Measurements from ENCODE around the gene TCL1B.
"Not testable (repeated sequence)": the region's sequence is repeated elsewhere in the genome, so short reads cannot be mapped to it uniquely, and the experiment has no call there.

The TCL1B gene

DNA sequence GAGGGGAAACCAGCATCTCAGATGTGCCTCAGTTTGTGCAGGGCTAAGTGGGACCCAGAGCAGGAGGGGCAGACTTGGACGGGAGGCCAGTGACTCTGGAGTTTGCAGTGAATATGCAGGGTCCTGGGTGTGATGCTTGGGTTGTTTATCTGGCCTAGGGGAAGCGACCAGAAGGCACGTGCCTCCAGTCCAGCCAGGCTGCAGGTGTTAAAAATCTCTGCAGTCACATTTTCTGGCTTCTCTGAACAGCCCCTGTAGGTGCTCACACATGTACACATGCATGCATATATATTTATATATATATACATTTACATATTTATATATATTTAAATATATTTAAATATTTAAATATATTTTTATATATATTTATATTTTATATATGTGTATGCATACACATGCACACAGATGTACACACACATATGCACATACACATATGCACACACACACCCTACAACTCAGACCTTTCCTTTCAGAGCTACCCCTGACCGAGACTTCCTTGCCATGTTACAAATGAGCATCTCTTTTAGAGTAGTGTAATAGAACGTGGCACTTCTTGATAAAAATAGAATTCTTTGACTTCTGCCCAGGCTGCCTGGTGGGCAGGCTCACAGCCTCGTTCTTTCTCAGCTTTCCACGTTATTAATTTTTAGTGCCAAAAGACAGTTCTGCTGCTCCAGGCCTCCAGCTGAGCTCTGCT lies 26.8 kb upstream of the TCL1B start:
- Histone ChIP-seq H3K4me3 (ENCODE audit: low read length) (no peak overlapping the region), H3K4me1 (ENCODE audit: control insufficient read depth, insufficient read depth, low read length) (no peaks in the 10 kb centered on the region), H3K9me3 (ENCODE audit: control insufficient read depth, low read length) (no peaks in the 10 kb centered on the region), H3K27me3 (replicated peaks; ENCODE audit: control insufficient read depth, insufficient read depth, low read length) (peaks cover 42% of the 10 kb centered on the region), H3K9ac (ENCODE audit: low read length) (no peak overlapping the region), H3K36me3 (ENCODE audit: control insufficient read depth, insufficient read depth, low read length, severe bottlenecking) (no peaks in the 10 kb centered on the region)
- no peak for DNase-seq (ENCODE audit: low read depth)

DNA sequence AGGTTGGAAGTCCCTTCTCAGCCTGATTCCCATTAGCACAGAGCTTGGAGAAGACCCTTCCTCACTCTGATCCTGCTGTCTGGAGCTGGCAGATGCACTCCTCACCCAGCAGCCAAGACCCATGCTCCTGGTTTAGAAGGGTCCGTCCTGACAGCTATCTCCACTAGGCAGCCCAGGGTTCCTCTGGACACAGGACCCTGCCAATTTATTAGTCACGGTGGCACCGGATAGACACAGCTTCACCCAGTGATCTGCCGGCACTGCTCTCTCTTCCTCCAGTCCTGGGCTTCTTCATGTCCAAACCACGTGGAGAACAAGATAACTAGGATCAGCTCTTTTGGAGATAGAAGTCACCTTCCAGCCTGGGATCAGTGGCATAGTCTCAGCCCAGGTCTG lies 26.2 kb upstream of the TCL1B start:
- H3K4me1 ChIP-seq (ENCODE audit: control insufficient read depth, insufficient read depth, low read length) = no peaks in the 10 kb centered on the region
- no peak overlapping the region for H3K4me3 ChIP-seq (ENCODE audit: low read length)
- H3K27me3 ChIP-seq (replicated peaks; ENCODE audit: control insufficient read depth, insufficient read depth, low read length) = peaks cover 42% of the 10 kb centered on the region
- H3K36me3 ChIP-seq (ENCODE audit: control insufficient read depth, insufficient read depth, low read length, severe bottlenecking) = no peaks in the 10 kb centered on the region
- no peak overlapping the region for H3K9ac ChIP-seq (ENCODE audit: low read length)
- DNase-seq (ENCODE audit: low read depth) = no peak
- H3K9me3 ChIP-seq (ENCODE audit: control insufficient read depth, low read length) = no peaks in the 10 kb centered on the region

DNA sequence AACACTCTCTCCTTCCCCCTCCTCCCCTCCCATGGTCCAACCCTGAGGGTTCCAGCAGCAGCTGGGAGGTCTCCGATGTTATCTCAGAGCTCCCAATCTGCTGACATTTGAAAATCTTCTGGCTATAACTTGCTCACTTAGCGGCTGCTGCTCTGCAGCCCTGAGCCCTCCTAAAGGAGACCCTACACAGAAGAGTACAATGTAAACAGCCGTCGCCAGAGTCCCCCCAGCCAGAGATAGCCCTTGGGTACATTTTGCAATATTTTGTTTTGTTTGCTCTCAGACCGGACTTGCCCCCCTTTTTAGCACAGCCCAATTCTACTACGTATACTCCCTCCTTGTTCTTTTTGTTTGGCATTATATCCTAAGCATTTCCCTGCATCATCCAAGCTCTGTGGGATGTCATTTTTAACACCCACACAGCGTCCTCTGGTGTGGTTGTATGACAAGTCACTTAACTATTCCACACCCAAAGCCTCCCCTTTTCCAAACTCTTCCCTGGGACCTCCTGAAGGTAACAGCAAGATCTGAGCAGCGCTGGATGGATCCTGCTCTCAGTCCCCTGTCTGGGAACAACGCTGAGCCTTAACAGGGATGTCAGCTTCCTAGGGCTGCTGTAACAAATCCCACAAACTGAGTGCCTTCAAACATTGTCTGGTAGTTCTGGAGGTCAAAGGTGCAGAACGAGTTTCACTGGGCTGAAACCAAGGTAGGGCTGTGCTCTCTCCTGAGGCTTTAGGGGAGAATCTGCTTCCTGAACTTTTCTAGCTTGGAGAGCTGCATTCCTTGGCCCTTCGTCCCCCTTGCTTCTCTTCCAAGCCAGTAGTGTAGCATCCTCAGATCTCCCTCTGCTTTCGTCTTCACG lies 25.3 kb upstream of the TCL1B start:
- H3K4me1 ChIP-seq (ENCODE audit: control insufficient read depth, insufficient read depth, low read length) = no peaks in the 10 kb centered on the region
- H3K9ac ChIP-seq (ENCODE audit: low read length) = no peak overlapping the region
- H3K9me3 ChIP-seq (ENCODE audit: control insufficient read depth, low read length) = no peaks in the 10 kb centered on the region
- no peak for DNase-seq (ENCODE audit: low read depth)
- no peaks in the 10 kb centered on the region for H3K36me3 ChIP-seq (ENCODE audit: control insufficient read depth, insufficient read depth, low read length, severe bottlenecking)
- H3K4me3 ChIP-seq (ENCODE audit: low read length) = no peak overlapping the region
- H3K27me3 ChIP-seq (replicated peaks; ENCODE audit: control insufficient read depth, insufficient read depth, low read length) = peaks cover 37% of the 10 kb centered on the region

GRCh38 chr14:95662376-95663186 lies 23.6 kb upstream of the TCL1B start:
- no peaks in the 10 kb centered on the region for H3K4me1 ChIP-seq (ENCODE audit: control insufficient read depth, insufficient read depth, low read length)
- H3K9me3 ChIP-seq (ENCODE audit: control insufficient read depth, low read length) = no peaks in the 10 kb centered on the region
- H3K4me3 ChIP-seq (ENCODE audit: low read length) = no peak overlapping the region
- DNase-seq (ENCODE audit: low read depth) = peak; percentile 12
- peaks cover 45% of the 10 kb centered on the region for H3K27me3 ChIP-seq (replicated peaks; ENCODE audit: control insufficient read depth, insufficient read depth, low read length)
- no peaks in the 10 kb centered on the region for H3K36me3 ChIP-seq (ENCODE audit: control insufficient read depth, insufficient read depth, low read length, severe bottlenecking)
- no peak overlapping the region for H3K9ac ChIP-seq (ENCODE audit: low read length)

DNA sequence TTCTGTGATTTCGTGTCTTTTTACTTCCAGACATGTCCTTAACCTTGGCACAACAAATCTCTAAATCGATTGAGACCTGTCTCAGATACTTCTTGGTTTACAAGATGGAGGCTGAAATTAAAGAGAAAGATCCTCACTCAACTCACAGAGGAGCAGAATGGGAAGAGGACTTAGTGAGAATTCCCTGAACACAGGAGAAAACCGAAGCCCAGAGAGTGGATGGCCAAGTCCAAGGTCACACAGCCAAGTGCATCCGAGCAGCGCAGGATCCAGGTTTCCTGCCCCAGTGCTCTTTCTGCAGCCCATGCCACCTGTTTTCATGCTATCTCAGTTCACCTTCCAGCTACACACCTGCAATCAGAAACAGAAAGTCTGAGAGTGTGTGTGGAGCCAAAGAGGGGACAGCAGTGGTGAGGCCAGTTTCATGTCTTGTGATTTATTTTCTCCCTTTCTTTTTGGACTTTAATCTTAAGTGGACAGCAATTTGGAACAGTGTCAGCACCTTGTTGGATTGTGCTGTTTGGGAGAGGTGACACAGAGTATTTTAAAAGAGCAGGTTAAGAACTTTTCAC lies 22.9 kb upstream of the TCL1B start:
- no peaks in the 10 kb centered on the region for H3K36me3 ChIP-seq (ENCODE audit: control insufficient read depth, insufficient read depth, low read length, severe bottlenecking)
- H3K4me1 ChIP-seq (ENCODE audit: control insufficient read depth, insufficient read depth, low read length) = no peaks in the 10 kb centered on the region
- H3K4me3 ChIP-seq (ENCODE audit: low read length) = no peak overlapping the region
- no peaks in the 10 kb centered on the region for H3K9me3 ChIP-seq (ENCODE audit: control insufficient read depth, low read length)
- DNase-seq (ENCODE audit: low read depth) = no peak
- H3K27me3 ChIP-seq (replicated peaks; ENCODE audit: control insufficient read depth, insufficient read depth, low read length) = peaks cover 48% of the 10 kb centered on the region
- no peak overlapping the region for H3K9ac ChIP-seq (ENCODE audit: low read length)

GRCh38 chr14:95664066-95664465 lies 22.2 kb upstream of the TCL1B start:
- no peak overlapping the region for H3K9ac ChIP-seq (ENCODE audit: low read length)
- H3K4me3 ChIP-seq (ENCODE audit: low read length) = no peak overlapping the region
- peaks cover 47% of the 10 kb centered on the region for H3K27me3 ChIP-seq (replicated peaks; ENCODE audit: control insufficient read depth, insufficient read depth, low read length)
- DNase-seq (ENCODE audit: low read depth) = no peak
- no peaks in the 10 kb centered on the region for H3K4me1 ChIP-seq (ENCODE audit: control insufficient read depth, insufficient read depth, low read length)
- no peaks in the 10 kb centered on the region for H3K9me3 ChIP-seq (ENCODE audit: control insufficient read depth, low read length)
- H3K36me3 ChIP-seq (ENCODE audit: control insufficient read depth, insufficient read depth, low read length, severe bottlenecking) = no peaks in the 10 kb centered on the region

GRCh38 chr14:95664546-95664945 lies 21.7 kb upstream of the TCL1B start:
- Histone ChIP-seq H3K9ac (ENCODE audit: low read length) (no peak overlapping the region), H3K9me3 (ENCODE audit: control insufficient read depth, low read length) (peaks cover 2% of the 10 kb centered on the region), H3K4me1 (ENCODE audit: control insufficient read depth, insufficient read depth, low read length) (no peaks in the 10 kb centered on the region), H3K36me3 (ENCODE audit: control insufficient read depth, insufficient read depth, low read length, severe bottlenecking) (no peaks in the 10 kb centered on the region), H3K4me3 (ENCODE audit: low read length) (no peak overlapping the region), H3K27me3 (replicated peaks; ENCODE audit: control insufficient read depth, insufficient read depth, low read length) (peaks cover 46% of the 10 kb centered on the region)
- no peak for DNase-seq (ENCODE audit: low read depth)

- H3K27me3 ChIP-seq (replicated peaks; ENCODE audit: control insufficient read depth, insufficient read depth, low read length) = peaks cover 46% of the 10 kb centered on the region
- not testable (repeated sequence) for DNase-seq (ENCODE audit: low read depth); H3K4me3 ChIP-seq (ENCODE audit: low read length); H3K4me1 ChIP-seq (ENCODE audit: control insufficient read depth, insufficient read depth, low read length); H3K36me3 ChIP-seq (ENCODE audit: control insufficient read depth, insufficient read depth, low read length, severe bottlenecking); H3K9ac ChIP-seq (ENCODE audit: low read length); H3K9me3 ChIP-seq (ENCODE audit: control insufficient read depth, low read length)
Measured at GRCh38 chr14:95665530-95665929, 20.7 kb upstream of the TCL1B start.

- Histone ChIP-seq H3K27me3 (replicated peaks; ENCODE audit: control insufficient read depth, insufficient read depth, low read length) (peaks cover 37% of the 10 kb centered on the region), H3K4me1 (ENCODE audit: control insufficient read depth, insufficient read depth, low read length) (no peaks in the 10 kb centered on the region), H3K9me3 (ENCODE audit: control insufficient read depth, low read length) (peaks cover 8% of the 10 kb centered on the region), H3K36me3 (ENCODE audit: control insufficient read depth, insufficient read depth, low read length, severe bottlenecking) (no peaks in the 10 kb centered on the region), H3K9ac (ENCODE audit: low read length) (no peak overlapping the region), H3K4me3 (ENCODE audit: low read length) (no peak overlapping the region)
- no peak for DNase-seq (ENCODE audit: low read depth)
Measured at GRCh38 chr14:95666450-95666849, 19.8 kb upstream of the TCL1B start.

DNA sequence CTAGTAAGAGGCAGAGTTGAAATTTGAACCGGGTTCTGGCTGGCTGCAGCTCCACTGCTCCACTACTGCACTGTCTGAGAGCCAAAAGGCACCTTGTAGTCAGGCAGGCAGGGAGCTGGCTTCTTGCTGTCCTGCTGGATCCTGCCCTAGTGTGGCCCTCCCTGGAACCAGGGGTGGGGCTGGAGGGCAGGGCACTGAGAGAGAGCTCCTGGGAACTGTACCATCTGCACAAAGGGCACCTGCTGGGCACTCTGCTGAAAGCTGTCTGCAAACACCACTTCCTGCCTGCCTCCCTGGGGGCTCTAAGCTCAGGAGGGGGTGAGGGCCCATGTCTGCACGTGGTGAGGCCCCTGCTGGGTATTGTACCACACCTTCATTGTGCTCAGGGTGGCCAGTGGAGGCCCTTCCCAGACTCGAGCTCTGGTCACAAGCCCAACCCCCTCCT lies 19.0 kb upstream of the TCL1B start:
- H3K36me3 ChIP-seq (ENCODE audit: control insufficient read depth, insufficient read depth, low read length, severe bottlenecking) = no peaks in the 10 kb centered on the region
- H3K4me3 ChIP-seq (ENCODE audit: low read length) = no peak overlapping the region

More for the DNA sequence above, 19.0 kb upstream of the TCL1B start:
- Histone ChIP-seq H3K27me3 (replicated peaks; ENCODE audit: control insufficient read depth, insufficient read depth, low read length) (peaks cover 38% of the 10 kb centered on the region), H3K9me3 (ENCODE audit: control insufficient read depth, low read length) (peaks cover 8% of the 10 kb centered on the region), H3K9ac (ENCODE audit: low read length) (no peak overlapping the region), H3K4me1 (ENCODE audit: control insufficient read depth, insufficient read depth, low read length) (no peaks in the 10 kb centered on the region)
- no peak for DNase-seq (ENCODE audit: low read depth)
